GM21447 (cell line): ENCODE data around the gene THBS1.

ENCODE experiments used
- ATAC-seq: cut with Tn5 transposase; IDR thresholded peaks from one replicate; pipeline ENCODE4 v1.9.1; 2021; ENCODE audit not compliant: unreplicated experiment

Gene THBS1

GRCh38 chr15:39580485-39581241 is at the start of gene THBS1:
THBS1 (plus strand) TSS chr15:39581079; CDS start chr15:39581858, 779 bp downstream.
- peak; percentile 25 for ATAC-seq

- ATAC-seq = no peak
Measured at GRCh38 chr15:39534996-39535395, 45.9 kb upstream of the THBS1 start.

DNA sequence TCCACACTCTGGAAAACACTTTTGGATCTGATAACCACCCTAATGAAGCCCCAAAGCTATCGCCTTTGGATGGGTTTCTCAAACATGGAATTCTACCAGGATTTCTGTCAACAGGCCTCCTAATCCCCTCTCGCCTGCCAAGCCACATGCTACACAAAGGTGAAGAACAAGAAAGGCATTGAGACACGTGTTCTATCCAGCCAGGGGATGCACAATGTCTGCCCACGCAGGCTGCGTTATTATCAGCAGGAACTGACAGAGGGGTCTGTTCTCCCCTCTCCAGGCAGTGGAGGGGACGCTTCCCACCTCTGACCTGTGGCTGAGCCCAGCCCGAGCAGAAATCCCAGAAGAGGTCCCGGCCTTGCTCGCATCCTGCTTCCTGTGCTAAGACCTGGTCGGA is 45.4 kb upstream of the THBS1 start:
- ATAC-seq = no peak

- ATAC-seq = no peak
Measured at GRCh38 chr15:39538936-39539335, 41.9 kb upstream of the THBS1 start.

DNA sequence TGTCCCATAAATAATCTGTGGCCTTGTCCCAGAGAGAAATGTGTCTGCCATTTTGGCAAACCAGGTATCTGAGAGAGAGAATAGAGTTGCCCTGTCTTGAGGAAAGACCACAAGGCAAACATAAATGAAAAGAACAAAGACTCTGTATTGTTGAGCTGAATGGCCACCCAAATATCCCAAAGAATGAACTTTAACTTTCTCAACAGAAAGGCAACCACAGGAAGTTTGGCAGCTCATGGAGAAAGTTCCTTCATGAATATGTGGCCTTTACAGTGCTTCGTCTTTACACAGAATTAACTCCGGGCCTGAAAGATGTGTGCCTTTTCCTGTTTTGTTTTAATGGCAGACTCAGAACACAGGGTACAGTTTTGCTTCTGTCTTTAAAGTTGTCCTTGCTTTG is 41.4 kb upstream of the THBS1 start:
- no peak for ATAC-seq

DNA sequence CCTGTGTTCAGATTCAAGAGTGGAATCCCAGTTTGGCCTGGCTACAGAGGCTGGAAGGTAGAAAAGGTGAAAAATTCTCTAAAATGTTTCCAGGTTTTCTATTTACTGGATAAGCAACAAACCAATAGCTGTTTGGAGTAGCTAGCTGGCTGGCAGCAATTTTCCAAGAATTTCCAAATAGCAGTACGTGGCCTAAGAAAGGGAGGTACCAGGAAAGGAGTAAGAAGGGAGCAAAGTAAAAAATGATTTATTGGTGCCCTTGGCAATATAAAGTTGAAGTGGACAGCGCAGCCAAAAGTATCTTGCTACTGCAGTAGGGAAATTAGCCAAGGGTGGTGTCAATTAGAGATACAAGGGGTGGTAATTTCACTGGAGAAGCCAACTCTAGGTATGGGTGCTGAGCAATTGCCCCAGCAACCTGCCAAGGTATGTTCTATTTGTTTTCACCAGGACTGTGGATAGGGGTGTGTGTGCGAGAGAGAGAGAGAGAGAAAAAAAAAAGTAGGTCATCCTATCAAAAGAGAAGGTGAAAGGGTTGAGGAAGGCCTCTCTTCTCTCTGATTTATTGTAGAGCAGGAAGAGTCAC is 40.8 kb upstream of the THBS1 start:
- ATAC-seq = no peak

DNA sequence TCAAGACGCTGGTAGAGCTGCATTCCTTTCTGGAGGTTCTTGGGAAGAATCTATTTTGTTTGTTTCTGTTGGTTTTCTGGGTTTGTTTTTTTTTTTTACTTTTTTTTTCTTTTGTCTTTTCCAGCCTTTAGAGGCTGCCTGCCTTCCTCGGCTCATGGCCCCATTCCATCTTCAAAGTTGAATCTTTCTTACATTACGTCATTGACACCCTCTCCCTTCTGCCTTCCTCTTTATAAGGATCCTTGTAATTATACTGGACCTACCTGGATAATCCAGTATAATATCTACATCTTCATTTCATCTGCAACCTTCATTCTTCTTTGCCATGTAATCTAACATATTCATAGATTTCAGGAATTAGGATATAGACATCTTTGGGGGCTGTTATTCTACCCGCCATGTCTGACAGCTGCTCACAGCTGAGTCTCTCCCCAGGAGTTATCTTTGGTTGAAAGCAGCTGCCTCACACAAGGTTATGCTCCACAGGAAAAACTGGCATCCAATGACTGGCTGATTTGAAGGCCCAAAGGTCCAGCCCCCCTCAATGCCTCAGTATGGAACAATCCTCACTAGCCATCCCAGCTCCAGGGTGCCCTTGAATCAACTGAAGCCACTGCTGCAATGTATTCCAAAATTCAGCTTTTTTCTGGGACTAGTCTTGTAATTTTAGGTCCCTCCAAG is 38.4 kb upstream of the THBS1 start:
- no peak for ATAC-seq

- no peak for ATAC-seq
Measured at GRCh38 chr15:39543651-39544050, 37.2 kb upstream of the THBS1 start.

- ATAC-seq = no peak
Measured at GRCh38 chr15:39546842-39547241, 34.0 kb upstream of the THBS1 start.

- no peak for ATAC-seq
Measured at GRCh38 chr15:39548561-39548960, 32.3 kb upstream of the THBS1 start.

GRCh38 chr15:39549912-39550311 is 31.0 kb upstream of the THBS1 start:
- ATAC-seq = no peak

DNA sequence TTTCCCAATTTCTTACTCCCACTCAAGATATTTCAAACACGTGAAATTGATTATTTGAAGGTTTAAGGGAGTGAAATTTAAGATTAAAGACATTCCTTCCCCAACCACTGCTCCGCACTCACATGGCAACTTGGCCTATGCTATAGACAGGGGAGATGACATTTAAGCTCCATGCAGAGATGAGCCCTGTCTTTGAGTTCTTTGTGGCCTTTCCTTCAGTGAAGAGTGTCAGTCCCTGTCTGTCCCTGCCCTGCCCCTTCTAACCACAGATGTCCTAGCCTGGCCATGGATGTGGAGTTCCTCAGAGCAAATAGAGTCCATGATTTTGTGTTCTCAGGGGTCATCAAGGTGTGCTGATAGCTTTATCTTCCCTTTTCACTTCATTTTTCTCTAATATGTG is 29.4 kb upstream of the THBS1 start:
- ATAC-seq = no peak

DNA sequence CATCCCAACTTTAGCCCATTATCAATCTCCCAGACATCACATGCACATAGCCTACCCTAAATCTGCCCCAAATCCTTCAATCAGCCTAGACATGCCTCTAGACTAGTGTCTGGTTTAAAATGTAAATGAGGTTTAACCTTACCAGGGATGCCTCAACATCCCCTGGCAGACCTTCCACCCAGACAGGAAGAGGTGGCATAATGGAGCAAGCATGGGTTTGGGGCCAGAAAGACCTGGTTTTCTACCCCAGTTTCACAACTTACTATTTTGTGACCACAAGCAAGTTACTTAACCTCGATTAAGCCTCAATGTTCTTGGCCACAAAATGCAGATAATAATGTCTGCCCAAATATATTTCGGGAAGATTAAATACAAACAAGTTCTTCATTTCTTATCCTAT is 28.3 kb upstream of the THBS1 start:
- ATAC-seq = no peak

DNA sequence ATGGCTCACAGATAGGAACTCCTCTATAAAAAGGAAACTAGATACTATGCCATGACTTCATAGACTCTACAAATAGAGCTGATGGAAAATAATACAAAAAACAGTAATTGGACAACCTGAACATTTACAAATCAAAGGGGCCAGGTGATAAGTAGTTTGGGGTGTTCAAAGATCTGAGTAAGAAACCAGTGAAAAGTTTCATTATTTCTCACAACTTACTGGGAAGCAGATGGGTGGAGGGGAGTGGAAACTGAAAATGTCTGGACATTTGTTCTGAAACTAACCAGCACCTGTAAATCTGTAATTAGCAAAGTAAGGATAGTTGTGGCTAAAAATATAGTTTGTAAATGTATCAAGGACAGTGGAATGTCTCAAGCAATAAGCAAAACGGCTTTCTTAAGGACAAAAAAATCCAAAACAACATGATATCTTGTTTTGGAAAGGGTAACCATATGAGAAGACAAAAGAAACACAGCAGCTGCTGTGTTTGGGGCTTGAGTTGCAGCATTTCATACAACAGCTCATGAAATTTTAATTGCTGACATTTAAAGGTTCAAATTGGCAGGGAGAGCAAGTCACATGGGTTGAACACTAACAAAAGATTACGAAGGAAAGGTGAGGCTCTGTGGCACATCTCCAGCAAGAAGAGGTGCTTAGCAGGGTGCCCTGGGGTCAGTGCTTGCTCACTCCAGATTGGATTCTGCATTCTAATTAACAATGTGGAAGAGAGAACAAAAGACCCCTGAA is 26.8 kb upstream of the THBS1 start:
- ATAC-seq = peak; percentile 46

GRCh38 chr15:39554746-39555387 is 26.0 kb upstream of the THBS1 start:
- ATAC-seq = no peak

GRCh38 chr15:39555885-39556284 is 25.0 kb upstream of the THBS1 start:
- no peak for ATAC-seq

DNA sequence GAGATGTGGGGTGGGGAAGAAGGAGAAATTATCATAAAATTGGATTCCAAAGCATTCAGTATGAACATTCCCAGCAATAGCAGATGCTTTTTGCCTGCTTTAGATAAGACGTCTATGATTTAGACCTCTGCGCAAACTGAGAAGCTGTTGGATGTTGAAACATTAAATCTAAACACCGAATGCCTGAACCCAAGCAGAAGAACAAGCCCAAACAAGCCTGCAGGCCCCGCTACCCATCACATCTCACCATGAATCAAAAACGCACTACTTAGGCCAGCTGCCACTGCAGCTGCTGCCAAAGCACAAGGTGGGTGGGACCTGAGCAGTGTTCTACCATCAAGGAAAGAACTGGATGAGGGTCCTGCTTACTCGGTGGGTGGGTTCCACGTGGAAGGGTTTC is 24.4 kb upstream of the THBS1 start:
- no peak for ATAC-seq

GRCh38 chr15:39558421-39558820 is 22.5 kb upstream of the THBS1 start:
- no peak for ATAC-seq

- ATAC-seq = no peak
Measured at GRCh38 chr15:39564972-39565665, 15.8 kb upstream of the THBS1 start.

- no peak for ATAC-seq
Measured at GRCh38 chr15:39565851-39566250, 15.0 kb upstream of the THBS1 start.
